Lung (tissue), 12 donors: ENCODE data around the gene ZNF521. TPM values are rescaled to one million over a fixed set of nuclear protein-coding genes. Genes with fewer than 3 reads are reported as not detected.
A peak's percentile ranks its signal among the peaks of the same experiment; 100 is the strongest.

ENCODE experiments used
- ATAC-seq: fragments of 200-7000 bp; cut with Tn5 transposase; one replicate; pipeline ENCODE4 v1.9.1; 2020; ENCODE audit warnings: moderate number of reproducible peaks; ENCODE audit not compliant: insufficient read depth, low FRiP score
- DNase-seq, 3 donors: peaks; one replicate each; pipeline ENCODE4 v3.0.0-alpha.2; 2013 to 2017
- H3K27ac ChIP-seq, 2 donors: one replicate each; pipeline ENCODE4 v1.5.1; 2013; ENCODE audit warnings: mild to moderate bottlenecking in 2 of 2, moderate library complexity in 2 of 2, control low read depth in 1 of 2, inconsistent platforms in 1 of 2, low read depth in 1 of 2, low read length in 1 of 2
- H3K27me3 ChIP-seq, 3 donors: one replicate each; pipeline ENCODE4 v1.5.1; 2013; ENCODE audit warnings: low read length in 2 of 3; ENCODE audit not compliant: control insufficient read depth in 3 of 3, insufficient read depth in 3 of 3
- H3K36me3 ChIP-seq, 4 donors: one replicate each; pipeline ENCODE4 v1.5.1; 2013; ENCODE audit warnings: low read length in 4 of 4, mild to moderate bottlenecking in 1 of 4, moderate library complexity in 1 of 4; ENCODE audit not compliant: control insufficient read depth in 4 of 4, insufficient read depth in 4 of 4
- H3K4me1 ChIP-seq, 5 donors: one replicate each; pipeline ENCODE4 v1.5.1; 2013; ENCODE audit warnings: low read length in 5 of 5, mild to moderate bottlenecking in 2 of 5, moderate library complexity in 1 of 5; ENCODE audit not compliant: control insufficient read depth in 5 of 5, insufficient read depth in 5 of 5
- H3K4me3 ChIP-seq: one replicate; pipeline ENCODE4 v1.5.1; 2013; ENCODE audit warnings: mild to moderate bottlenecking, control low read depth, moderate library complexity
- H3K9ac ChIP-seq, 2 donors: one replicate each; pipeline ENCODE4 v1.5.1; 2013; ENCODE audit warnings: low read length in 2 of 2, control low read depth in 1 of 2; ENCODE audit not compliant: insufficient read depth in 1 of 2
- H3K9me3 ChIP-seq, 4 donors: one replicate each; pipeline ENCODE4 v1.5.1; 2013; ENCODE audit warnings: low read length in 3 of 4, mild to moderate bottlenecking in 1 of 4, moderate library complexity in 1 of 4; ENCODE audit not compliant: control insufficient read depth in 4 of 4, insufficient read depth in 3 of 4
- WGBS, 2 donors: extraction: QIAGEN DNeasy Blood & Tissue Kit; methylation state at CpG; one replicate each; pipeline ENCODE4 v1.1.7; 2013; 5-methylcytosine and 5-hydroxymethylcytosine counted together
- polyA plus RNA-seq, 2 donors: library from polyadenylated mRNA; stranded (reverse); fragments of 200-250 nt; gene quantifications; one replicate each; pipeline ENCODE4 v1.2.1, GENCODE V29; 2013
- total RNA-seq, 2 donors: library from RNA; depleted of rRNA in 1 of 2; stranded (reverse); fragments of >200 nt in 1 of 2; gene quantifications; one replicate each; pipeline ENCODE4 v1.2.1, GENCODE V29; 2014 to 2021
- TF ChIP-seq, protein P1 (sequence below): IDR thresholded peaks from 2 replicates; pipeline ENCODE4 v1.5.1; 2012; ENCODE audit warnings: mild to moderate bottlenecking; ENCODE audit errors: control extremely low read depth, extremely low read depth
- donor health status: control.
- donor health status: control.
- donor health status: Bipolar disorder and iron deficiency.
- donor health status: healthy.
- donor health status: DM: yes; HTN: yes; CAD: no.

The ZNF521 gene
- total and polyA plus RNA-seq, 4 donors: 1.5 to 48.8 (median 10.7) TPM

GRCh38 chr18:25233528-25234321, 118.2 kb downstream of the ZNF521 start:
- H3K4me3 ChIP-seq: no peak overlapping the region
- no peaks in the 10 kb centered on the region for H3K36me3 ChIP-seq
- ATAC-seq: no peak
- peaks cover 6 to 59% (median 20%) of the 10 kb centered on the region in 5 donors for H3K4me1 ChIP-seq
- H3K27me3 ChIP-seq: no peaks in the 10 kb centered on the region
- H3K9me3 ChIP-seq: no peaks in the 10 kb centered on the region
- peak; percentile 17 to 69 (median 60) for DNase-seq
- 24 to 30% methylated on average over 12 of the region's 12 CpGs for WGBS, 2 donors
- peak overlapping the region in 1 of 2 donors; percentile 56 for H3K27ac ChIP-seq
- H3K9ac ChIP-seq: peak overlapping the region in 1 of 2 donors; percentile 71
- TF ChIP-seq, protein P1, sequence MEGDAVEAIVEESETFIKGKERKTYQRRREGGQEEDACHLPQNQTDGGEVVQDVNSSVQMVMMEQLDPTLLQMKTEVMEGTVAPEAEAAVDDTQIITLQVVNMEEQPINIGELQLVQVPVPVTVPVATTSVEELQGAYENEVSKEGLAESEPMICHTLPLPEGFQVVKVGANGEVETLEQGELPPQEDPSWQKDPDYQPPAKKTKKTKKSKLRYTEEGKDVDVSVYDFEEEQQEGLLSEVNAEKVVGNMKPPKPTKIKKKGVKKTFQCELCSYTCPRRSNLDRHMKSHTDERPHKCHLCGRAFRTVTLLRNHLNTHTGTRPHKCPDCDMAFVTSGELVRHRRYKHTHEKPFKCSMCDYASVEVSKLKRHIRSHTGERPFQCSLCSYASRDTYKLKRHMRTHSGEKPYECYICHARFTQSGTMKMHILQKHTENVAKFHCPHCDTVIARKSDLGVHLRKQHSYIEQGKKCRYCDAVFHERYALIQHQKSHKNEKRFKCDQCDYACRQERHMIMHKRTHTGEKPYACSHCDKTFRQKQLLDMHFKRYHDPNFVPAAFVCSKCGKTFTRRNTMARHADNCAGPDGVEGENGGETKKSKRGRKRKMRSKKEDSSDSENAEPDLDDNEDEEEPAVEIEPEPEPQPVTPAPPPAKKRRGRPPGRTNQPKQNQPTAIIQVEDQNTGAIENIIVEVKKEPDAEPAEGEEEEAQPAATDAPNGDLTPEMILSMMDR: no peak

- peak overlapping the region; percentile 0 to 82 for H3K27ac ChIP-seq
- ATAC-seq (no peak), DNase-seq (no peak)
- TF ChIP-seq, protein P1: no peak
- 51 to 53% methylated on average over 5 of the region's 5 CpGs for WGBS, 2 donors
- H3K4me3 ChIP-seq: no peak overlapping the region
- H3K36me3 ChIP-seq: peaks cover 2 to 10% (median 8%) of the 10 kb centered on the region in 4 donors
- no peaks in the 10 kb centered on the region for H3K27me3 ChIP-seq
- peak overlapping the region in 1 of 2 donors; percentile 30 for H3K9ac ChIP-seq
- peaks cover 9 to 64% (median 13%) of the 10 kb centered on the region in 5 donors for H3K4me1 ChIP-seq
- no peaks in the 10 kb centered on the region for H3K9me3 ChIP-seq
These were observed 120.7 kb downstream of the ZNF521 start for GRCh38 chr18:25231327-25231691.

DNA sequence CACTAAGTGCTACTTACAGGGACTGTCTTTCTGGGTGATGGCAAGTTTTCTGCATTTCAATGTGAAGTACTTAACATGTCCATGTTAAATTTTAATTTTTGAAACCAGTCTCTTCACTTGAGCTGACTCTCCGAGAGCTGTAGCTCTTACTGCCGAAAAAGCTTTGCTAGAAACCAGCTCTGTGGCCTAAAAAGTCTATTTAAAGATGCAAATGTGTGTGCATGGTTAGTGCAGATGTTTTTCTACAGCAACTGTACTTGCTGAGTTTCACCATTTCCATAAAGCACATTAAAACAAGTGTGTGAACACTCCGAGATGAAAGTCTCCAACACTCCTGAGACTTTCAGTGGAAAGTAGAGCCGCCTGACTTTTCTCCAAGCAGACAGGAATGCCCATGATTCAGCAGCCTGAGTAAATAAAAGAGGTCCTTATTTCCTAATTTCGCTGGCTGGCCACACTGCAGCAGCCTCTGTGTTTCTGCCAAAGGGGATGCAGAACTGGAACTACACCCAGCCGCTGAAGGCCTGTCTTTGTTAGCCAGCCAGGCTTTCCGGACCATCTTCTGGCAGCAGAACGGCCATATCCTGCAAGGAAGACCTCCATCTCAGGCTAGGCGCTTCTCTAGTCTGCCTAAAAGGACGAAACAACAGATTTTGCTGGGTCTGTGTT, 121.2 kb downstream of the ZNF521 start:
- H3K36me3 ChIP-seq: peaks cover 2 to 14% (median 11%) of the 10 kb centered on the region in 4 donors
- 12 to 13% methylated on average over 10 of the region's 10 CpGs for WGBS, 2 donors
- H3K9me3 ChIP-seq: no peaks in the 10 kb centered on the region
- H3K9ac ChIP-seq: peak overlapping the region in 1 of 2 donors; percentile 30
- H3K4me3 ChIP-seq: no peak overlapping the region
- TF ChIP-seq, protein P1: no peak
- H3K27me3 ChIP-seq: no peaks in the 10 kb centered on the region
- H3K4me1 ChIP-seq: peaks cover 9 to 64% (median 13%) of the 10 kb centered on the region in 5 donors
- peak overlapping the region; percentile 58 to 82 for H3K27ac ChIP-seq
- ATAC-seq (peak; percentile 88), DNase-seq (peak; percentile 85 to 96 (median 95))
